ENCODE data around the gene ARHGAP19. TPM values are rescaled to one million over a fixed set of nuclear protein-coding genes. Genes with fewer than 3 reads are reported as not detected.

Gene ARHGAP19
- total RNA-seq, 2 donors from 2014 or later: 38.2 to 40.2 TPM

GRCh38 chr10:97222326-97222961 lies 70.0 kb downstream of the ARHGAP19 start:
- H3K27ac Mint-ChIP-seq: no peak overlapping the region
- H3K36me3 Mint-ChIP-seq: peaks cover 22% of the 10 kb centered on the region
- H3K9me3 Mint-ChIP-seq: no peaks in the 10 kb centered on the region
- no peak for ATAC-seq
- no peak overlapping the region for H3K4me3 Mint-ChIP-seq
- DNase-seq (ENCODE audit: low spot score): no peak
- H3K4me1 Mint-ChIP-seq (ENCODE audit: low read depth in 2 of 2): peaks cover 18 to 34% of the 10 kb centered on the region in 2 donors
- H3K27me3 Mint-ChIP-seq: no peaks in the 10 kb centered on the region

GRCh38 chr10:97220355-97220754 lies 72.1 kb downstream of the ARHGAP19 start:
- Mint-ChIP-seq H3K4me1 (ENCODE audit: low read depth in 2 of 2) (peaks cover 22 to 38% of the 10 kb centered on the region in 2 donors), H3K9me3 (no peaks in the 10 kb centered on the region), H3K4me3 (no peak overlapping the region), H3K27ac (no peak overlapping the region), H3K27me3 (no peaks in the 10 kb centered on the region), H3K36me3 (peaks cover 12% of the 10 kb centered on the region)
- DNase-seq (ENCODE audit: low spot score) (no peak), ATAC-seq (no peak)

DNA sequence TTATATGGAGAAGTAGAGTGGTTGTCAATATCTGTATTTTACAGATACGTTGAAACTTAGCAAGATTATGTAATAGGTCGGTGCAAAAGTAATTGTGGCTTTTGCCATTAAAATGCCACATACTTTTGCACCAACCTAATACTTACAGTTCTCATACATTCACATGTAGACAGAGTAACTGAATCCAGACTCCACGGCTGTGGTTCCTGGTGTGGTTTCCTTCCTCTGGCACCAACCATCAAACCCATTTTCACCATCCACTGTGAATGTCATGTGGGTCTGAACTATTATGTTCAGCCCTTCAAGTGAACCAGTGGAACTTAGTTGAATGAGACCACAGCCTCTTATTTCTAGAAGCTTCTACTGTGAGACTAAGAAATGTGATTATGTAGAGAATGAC lies 75.1 kb downstream of the ARHGAP19 start:
- Mint-ChIP-seq H3K4me3 (peak overlapping the region; percentile 6), H3K9me3 (no peaks in the 10 kb centered on the region), H3K27ac (peak overlapping the region; percentile 14 to 78), H3K27me3 (no peaks in the 10 kb centered on the region), H3K36me3 (no peaks in the 10 kb centered on the region), H3K4me1 (ENCODE audit: low read depth in 2 of 2) (peaks cover 13 to 20% of the 10 kb centered on the region in 2 donors)
- ATAC-seq (no peak), DNase-seq (ENCODE audit: low spot score) (no peak)

- Mint-ChIP-seq H3K9me3 (no peaks in the 10 kb centered on the region), H3K36me3 (no peaks in the 10 kb centered on the region), H3K27me3 (no peaks in the 10 kb centered on the region), H3K27ac (no peak overlapping the region), H3K4me1 (ENCODE audit: low read depth in 2 of 2) (peaks cover 13 to 20% of the 10 kb centered on the region in 2 donors), H3K4me3 (no peak overlapping the region)
- DNase-seq (ENCODE audit: low spot score): no peak
- peak in 1 of 2 donors; percentile 30 for ATAC-seq
These were observed 76.7 kb downstream of the ARHGAP19 start for GRCh38 chr10:97215619-97216260.

- Mint-ChIP-seq H3K9me3 (no peaks in the 10 kb centered on the region), H3K4me3 (no peak overlapping the region), H3K4me1 (ENCODE audit: low read depth in 2 of 2) (peaks cover 11 to 12% of the 10 kb centered on the region in 2 donors), H3K27me3 (no peaks in the 10 kb centered on the region), H3K27ac (no peak overlapping the region), H3K36me3 (no peaks in the 10 kb centered on the region)
- ATAC-seq (no peak), DNase-seq (ENCODE audit: low spot score) (no peak)
These were observed 79.0 kb downstream of the ARHGAP19 start for GRCh38 chr10:97213431-97213830.

GRCh38 chr10:97211229-97211628 lies 81.2 kb downstream of the ARHGAP19 start:
- no peak for ATAC-seq
- H3K27me3 Mint-ChIP-seq: no peaks in the 10 kb centered on the region

DNA sequence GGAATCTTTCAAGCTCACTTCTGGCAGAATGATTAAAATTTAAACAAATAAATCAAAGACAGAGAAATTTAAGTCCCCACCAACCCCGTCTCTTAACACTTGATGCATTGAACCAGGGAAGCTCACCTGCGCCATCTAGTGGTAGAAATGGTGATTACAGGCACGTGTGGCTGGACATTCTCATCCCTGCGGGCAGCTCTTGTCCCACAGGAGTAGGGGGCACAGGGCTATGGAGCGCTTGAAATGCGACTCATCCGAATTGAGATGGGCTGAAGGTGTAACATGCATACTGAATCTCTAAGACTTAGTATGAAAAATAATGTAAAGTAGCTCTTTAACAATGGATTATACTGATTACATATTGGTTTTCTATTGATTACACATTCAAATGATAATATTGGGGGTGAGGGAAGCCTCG lies 81.9 kb downstream of the ARHGAP19 start:
- Mint-ChIP-seq H3K9me3 (no peaks in the 10 kb centered on the region), H3K27me3 (no peaks in the 10 kb centered on the region), H3K36me3 (no peaks in the 10 kb centered on the region), H3K4me1 (ENCODE audit: low read depth in 2 of 2) (peaks cover 0 to 3% of the 10 kb centered on the region in 2 donors), H3K27ac (no peak overlapping the region), H3K4me3 (no peak overlapping the region)
- ATAC-seq (peak in 1 of 2 donors; percentile 61), DNase-seq (ENCODE audit: low spot score) (no peak)

More at GRCh38 chr10:97211229-97211628, 81.2 kb downstream of the ARHGAP19 start:
- Mint-ChIP-seq H3K9me3 (no peaks in the 10 kb centered on the region), H3K4me3 (no peak overlapping the region), H3K27ac (no peak overlapping the region), H3K36me3 (no peaks in the 10 kb centered on the region), H3K4me1 (ENCODE audit: low read depth in 2 of 2) (peaks cover 0 to 3% of the 10 kb centered on the region in 2 donors)
- no peak for DNase-seq (ENCODE audit: low spot score)

- Mint-ChIP-seq H3K9me3 (no peaks in the 10 kb centered on the region), H3K4me1 (ENCODE audit: low read depth in 2 of 2) (no peaks in the 10 kb centered on the region), H3K27me3 (no peaks in the 10 kb centered on the region), H3K36me3 (no peaks in the 10 kb centered on the region), H3K4me3 (no peak overlapping the region), H3K27ac (no peak overlapping the region)
- DNase-seq (ENCODE audit: low spot score) (no peak), ATAC-seq (no peak)
These were observed 84.6 kb downstream of the ARHGAP19 start for GRCh38 chr10:97207756-97208346.

- DNase-seq (ENCODE audit: low spot score) (no peak), ATAC-seq (peak in 1 of 2 donors; percentile 54)
- no peaks in the 10 kb centered on the region for H3K9me3 Mint-ChIP-seq
- H3K27me3 Mint-ChIP-seq: no peaks in the 10 kb centered on the region
- no peaks in the 10 kb centered on the region for H3K4me1 Mint-ChIP-seq (ENCODE audit: low read depth in 2 of 2)
- no peak overlapping the region for H3K4me3 Mint-ChIP-seq
- H3K36me3 Mint-ChIP-seq: no peaks in the 10 kb centered on the region
- no peak overlapping the region for H3K27ac Mint-ChIP-seq
These were observed 85.3 kb downstream of the ARHGAP19 start for GRCh38 chr10:97207131-97207530.

GRCh38 chr10:97204826-97205679 lies 87.4 kb downstream of the ARHGAP19 start:
- ATAC-seq (no peak), DNase-seq (ENCODE audit: low spot score) (no peak)
- H3K27me3 Mint-ChIP-seq: no peaks in the 10 kb centered on the region
- no peak overlapping the region for H3K4me3 Mint-ChIP-seq
- no peak overlapping the region for H3K27ac Mint-ChIP-seq
- no peaks in the 10 kb centered on the region for H3K9me3 Mint-ChIP-seq
- H3K4me1 Mint-ChIP-seq (ENCODE audit: low read depth in 2 of 2): peaks cover 5 to 6% of the 10 kb centered on the region in 2 donors
- no peaks in the 10 kb centered on the region for H3K36me3 Mint-ChIP-seq

GRCh38 chr10:97203220-97203619 lies 89.2 kb downstream of the ARHGAP19 start:
- DNase-seq (ENCODE audit: low spot score): no peak
- no peak overlapping the region for H3K4me3 Mint-ChIP-seq

DNA sequence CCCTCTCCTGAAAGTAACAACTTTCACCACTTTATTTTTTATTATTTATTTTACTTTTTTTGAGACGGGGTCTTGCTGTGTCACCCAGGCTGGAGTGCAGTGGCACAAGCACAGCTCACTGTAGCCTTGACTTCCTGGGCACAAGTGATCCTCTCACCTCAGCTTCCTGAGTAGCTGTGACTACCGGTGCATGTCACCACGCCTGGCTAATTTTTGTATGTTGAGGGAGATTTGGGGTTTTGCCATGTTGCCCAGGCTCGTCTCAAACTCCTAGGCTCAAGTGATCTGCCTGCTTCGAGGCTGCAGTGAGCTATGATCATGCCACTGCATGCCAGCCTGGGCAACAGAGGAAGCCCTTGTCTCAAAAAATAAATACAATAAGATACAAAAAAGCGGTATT lies 91.8 kb downstream of the ARHGAP19 start:
- no peak overlapping the region for H3K4me3 Mint-ChIP-seq
- peaks cover under 1 to 6% of the 10 kb centered on the region in 2 donors for H3K27me3 Mint-ChIP-seq
- peaks cover 8 to 11% of the 10 kb centered on the region in 2 donors for H3K4me1 Mint-ChIP-seq (ENCODE audit: low read depth in 2 of 2)
- DNase-seq (ENCODE audit: low spot score) (no peak), ATAC-seq (no peak)
- no peak overlapping the region for H3K27ac Mint-ChIP-seq
- H3K36me3 Mint-ChIP-seq: no peaks in the 10 kb centered on the region
- H3K9me3 Mint-ChIP-seq: no peaks in the 10 kb centered on the region

More at GRCh38 chr10:97203220-97203619, 89.2 kb downstream of the ARHGAP19 start:
- peaks cover 0 to 3% of the 10 kb centered on the region in 2 donors for H3K27me3 Mint-ChIP-seq
- ATAC-seq: no peak
- H3K27ac Mint-ChIP-seq: no peak overlapping the region
- no peaks in the 10 kb centered on the region for H3K9me3 Mint-ChIP-seq
- peaks cover 6 to 8% of the 10 kb centered on the region in 2 donors for H3K4me1 Mint-ChIP-seq (ENCODE audit: low read depth in 2 of 2)
- no peaks in the 10 kb centered on the region for H3K36me3 Mint-ChIP-seq

GRCh38 chr10:97199152-97199551 lies 93.3 kb downstream of the ARHGAP19 start:
- H3K4me1 Mint-ChIP-seq (ENCODE audit: low read depth in 2 of 2): peaks cover 11 to 13% of the 10 kb centered on the region in 2 donors
- peaks cover 8 to 9% of the 10 kb centered on the region in 2 donors for H3K27me3 Mint-ChIP-seq
- no peak overlapping the region for H3K4me3 Mint-ChIP-seq
- H3K36me3 Mint-ChIP-seq: no peaks in the 10 kb centered on the region
- H3K9me3 Mint-ChIP-seq: no peaks in the 10 kb centered on the region
- H3K27ac Mint-ChIP-seq: no peak overlapping the region
- DNase-seq (ENCODE audit: low spot score) (no peak), ATAC-seq (no peak)
